Measurements from ENCODE around the gene TGM1.
"Not testable (repeated sequence)": the region's sequence is repeated elsewhere in the genome, so short reads cannot be mapped to it uniquely, and the experiment has no call there.

The TGM1 gene

GRCh38 chr14:24234095-24235005, 28.6 kb downstream of the TGM1 start:
- DNase-seq (ENCODE audit: extremely low read depth in 1 of 2, low read depth in 1 of 2), result no peak

GRCh38 chr14:24233538-24233866, 29.5 kb downstream of the TGM1 start:
- no peak for DNase-seq (ENCODE audit: extremely low read depth in 1 of 2, low read depth in 1 of 2)

GRCh38 chr14:24232645-24233537, 30.1 kb downstream of the TGM1 start, which contains the start of gene GMPR2:
TSS of gene GMPR2 (plus strand) at chr14:24232929. CDS start at chr14:24233254, 325 bp downstream.
- DNase-seq (ENCODE audit: extremely low read depth in 1 of 2, low read depth in 1 of 2), result no peak

DNA sequence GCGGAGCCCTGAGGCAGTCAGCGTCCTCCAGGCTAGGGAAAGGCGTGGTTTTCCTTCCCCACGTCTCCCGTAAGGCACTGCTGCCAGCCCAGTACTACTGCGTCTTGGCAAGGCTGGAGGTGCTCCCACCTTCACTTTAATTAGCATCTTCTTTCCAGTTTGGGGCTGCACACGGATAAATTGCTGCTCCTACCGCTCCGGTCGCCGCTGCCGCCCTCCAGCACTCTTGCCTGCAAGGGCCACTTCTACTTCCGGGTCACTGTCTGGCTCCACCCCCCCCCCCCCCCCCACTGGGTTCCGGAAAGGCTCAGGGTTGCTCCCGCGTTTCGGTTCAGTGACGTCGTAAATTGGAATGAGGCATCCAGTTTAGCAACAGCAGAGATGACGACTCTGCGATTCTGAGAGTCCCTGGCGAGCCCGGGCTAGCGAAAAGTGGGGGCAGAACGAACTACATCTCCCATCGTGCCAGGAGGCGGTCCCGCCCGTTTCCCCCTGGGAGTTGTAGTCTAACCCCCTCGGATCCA, 30.8 kb downstream of the TGM1 start, which contains the start of gene NEDD8:
Gene NEDD8 (minus strand): TSS at position 247 of the 524 bp plus-strand sequence. CDS start 100 bp downstream, at position 147.
- peak; percentile 78 to 92 for DNase-seq (ENCODE audit: extremely low read depth in 1 of 2, low read depth in 1 of 2)

- no peak for DNase-seq (ENCODE audit: extremely low read depth in 1 of 2, low read depth in 1 of 2)
Observed at GRCh38 chr14:24231263-24232120, 31.5 kb downstream of the TGM1 start.

GRCh38 chr14:24228902-24229301, 34.1 kb downstream of the TGM1 start:
- no peak for DNase-seq (ENCODE audit: extremely low read depth in 1 of 2, low read depth in 1 of 2)

GRCh38 chr14:24226473-24226872, 36.5 kb downstream of the TGM1 start:
- no peak for DNase-seq (ENCODE audit: extremely low read depth in 1 of 2, low read depth in 1 of 2)

DNA sequence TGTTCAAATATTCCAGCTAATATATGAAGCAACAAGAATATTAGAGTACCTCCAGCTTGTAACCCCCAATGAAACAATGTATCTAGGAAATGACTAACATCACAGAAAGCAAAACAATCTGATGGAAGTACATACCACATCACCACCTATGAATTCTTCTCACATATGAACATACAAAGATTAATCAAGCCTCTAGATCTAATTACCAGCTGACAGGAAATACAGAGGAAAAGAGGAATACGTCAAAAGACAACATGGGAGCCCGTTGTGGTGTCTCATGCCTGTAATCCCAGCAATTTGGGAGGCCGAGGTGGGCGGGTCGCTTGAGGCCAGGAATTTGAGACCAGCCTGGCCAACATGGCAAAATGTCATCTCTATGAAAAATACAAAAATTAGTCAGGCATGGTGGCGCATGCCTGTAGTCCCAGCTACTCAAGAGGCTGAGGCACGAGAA, 38.3 kb downstream of the TGM1 start:
- no peak for DNase-seq (ENCODE audit: extremely low read depth in 1 of 2, low read depth in 1 of 2)

GRCh38 chr14:24222987-24223386, 40.0 kb downstream of the TGM1 start:
- DNase-seq (ENCODE audit: extremely low read depth in 1 of 2, low read depth in 1 of 2), result not testable (repeated sequence)

DNA sequence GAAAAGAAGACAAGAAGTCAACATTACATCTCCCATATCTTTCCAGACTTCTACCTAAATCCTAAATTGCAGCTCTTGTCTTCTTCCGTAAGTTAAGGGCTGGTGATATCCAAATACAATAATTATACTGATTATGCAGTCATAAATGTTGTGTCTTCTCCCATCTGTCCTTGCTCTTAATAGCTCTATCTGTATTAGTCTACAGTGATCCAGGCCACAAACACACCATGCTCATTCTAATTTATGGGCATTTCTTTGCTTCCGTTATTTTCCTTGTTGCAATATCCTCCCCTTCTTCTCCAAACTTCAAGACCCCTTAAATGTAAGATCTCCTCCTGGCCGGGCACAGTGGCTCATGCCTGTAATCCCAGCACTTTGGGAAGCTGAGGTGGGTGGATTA, 43.5 kb downstream of the TGM1 start:
- DNase-seq (ENCODE audit: extremely low read depth in 1 of 2, low read depth in 1 of 2), result no peak

DNA sequence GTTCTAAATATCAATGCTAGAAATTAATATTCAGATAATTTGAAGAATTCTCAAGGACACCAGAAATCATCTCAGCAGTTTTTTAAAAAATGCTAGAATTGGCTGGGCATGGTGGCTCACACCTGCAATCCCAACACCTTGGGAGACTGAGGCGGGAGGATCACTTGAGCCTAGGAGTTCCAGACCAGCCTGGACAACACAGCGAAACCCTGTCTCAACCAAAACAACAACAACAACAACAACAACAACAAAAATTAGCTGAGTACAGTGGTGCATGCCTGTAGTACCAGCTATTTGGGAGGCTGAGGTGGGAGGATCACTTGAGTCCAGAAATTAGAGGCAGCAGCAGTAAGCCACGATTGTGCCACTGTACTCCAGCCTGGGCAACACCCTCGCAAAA, 43.9 kb downstream of the TGM1 start:
- DNase-seq (ENCODE audit: extremely low read depth in 1 of 2, low read depth in 1 of 2), result no peak

- DNase-seq (ENCODE audit: extremely low read depth in 1 of 2, low read depth in 1 of 2), result not testable (repeated sequence)
Observed at GRCh38 chr14:24216876-24217275, 46.1 kb downstream of the TGM1 start.

GRCh38 chr14:24216345-24216699, 46.7 kb downstream of the TGM1 start:
- no peak for DNase-seq (ENCODE audit: extremely low read depth in 1 of 2, low read depth in 1 of 2)

DNA sequence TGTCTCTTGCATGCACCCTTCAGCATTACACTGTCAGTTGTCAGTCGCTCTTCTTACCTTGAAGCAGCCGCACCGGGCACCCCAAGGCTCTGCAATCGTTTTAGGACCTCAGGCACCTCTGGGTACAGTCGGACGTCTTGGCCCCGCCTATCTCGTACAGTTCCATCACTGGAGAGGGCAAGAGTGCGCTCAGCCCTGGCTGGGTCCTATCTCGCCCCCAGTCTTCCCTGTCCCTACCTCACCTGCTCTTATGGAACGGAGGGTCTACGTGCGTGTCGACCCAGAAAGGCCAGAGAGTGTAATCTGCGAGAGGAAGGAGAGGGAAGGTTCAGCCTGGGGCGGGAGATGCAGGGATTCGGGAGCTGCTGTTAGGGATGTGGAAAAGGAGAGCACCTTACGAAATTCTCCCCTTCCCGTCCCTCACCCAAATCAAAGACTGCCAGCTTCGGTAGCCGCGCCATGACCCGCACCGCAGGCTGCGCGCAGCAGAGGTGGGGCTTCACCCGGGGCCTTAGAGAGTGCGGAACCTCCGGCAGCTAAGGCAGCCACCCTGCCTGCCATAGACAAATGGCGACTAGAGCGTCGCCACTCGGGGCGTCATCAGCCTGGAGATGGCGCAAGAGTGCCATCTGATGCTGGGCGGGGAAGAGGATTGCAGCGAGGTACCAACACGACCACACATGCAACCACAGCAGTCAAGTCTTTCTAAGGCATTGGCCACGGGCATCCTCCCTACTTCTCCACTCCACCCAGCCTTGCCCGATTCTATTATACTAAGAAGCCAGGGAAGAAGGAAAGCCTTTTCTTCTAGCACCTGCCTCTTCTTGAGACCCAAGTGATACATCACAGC, 47.3 kb downstream of the TGM1 start, which contains the start of gene MDP1:
Gene MDP1 (minus strand): TSS at position 572 of the 850 bp plus-strand sequence. CDS start 111 bp downstream, at position 461.
- peak; percentile 62 to 83 for DNase-seq (ENCODE audit: extremely low read depth in 1 of 2, low read depth in 1 of 2)

DNA sequence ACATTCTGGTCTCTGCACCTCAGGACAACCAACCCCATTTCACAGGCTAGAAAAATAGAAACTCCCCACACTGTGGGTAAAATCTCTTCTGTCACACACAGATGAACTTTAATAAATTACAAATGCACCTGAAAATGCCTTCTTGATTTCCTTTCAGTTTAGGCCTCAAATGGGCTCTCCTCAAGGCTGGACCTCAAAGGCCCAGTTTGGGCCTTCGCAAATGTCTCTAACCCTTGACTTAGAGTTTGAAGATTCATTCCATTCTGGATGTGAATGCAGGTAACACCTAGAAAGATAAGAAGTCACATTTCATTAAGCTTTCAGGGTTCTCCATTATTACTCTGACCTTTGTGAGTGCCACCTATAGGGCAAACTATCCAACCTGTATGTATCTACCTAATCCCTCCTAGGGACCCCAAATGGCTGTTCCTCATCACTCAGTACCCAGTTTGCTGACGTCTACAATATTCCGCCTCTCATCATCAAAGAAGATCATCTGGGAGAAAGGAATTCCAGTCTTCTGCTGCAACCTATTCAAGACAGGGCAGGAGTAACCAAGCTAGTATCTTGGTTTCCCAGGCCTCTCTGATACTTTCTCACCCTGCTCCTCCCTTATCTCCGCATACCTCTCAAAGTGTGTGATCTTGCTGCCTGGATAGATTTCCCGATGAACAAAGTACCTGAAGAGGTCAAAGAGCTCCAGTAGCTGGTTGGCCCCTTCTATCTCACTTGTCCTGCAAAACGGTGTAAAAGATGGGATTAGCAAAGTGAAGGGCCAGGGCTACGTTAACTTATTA, 48.9 kb downstream of the TGM1 start:
- no peak for DNase-seq (ENCODE audit: extremely low read depth in 1 of 2, low read depth in 1 of 2)

DNA sequence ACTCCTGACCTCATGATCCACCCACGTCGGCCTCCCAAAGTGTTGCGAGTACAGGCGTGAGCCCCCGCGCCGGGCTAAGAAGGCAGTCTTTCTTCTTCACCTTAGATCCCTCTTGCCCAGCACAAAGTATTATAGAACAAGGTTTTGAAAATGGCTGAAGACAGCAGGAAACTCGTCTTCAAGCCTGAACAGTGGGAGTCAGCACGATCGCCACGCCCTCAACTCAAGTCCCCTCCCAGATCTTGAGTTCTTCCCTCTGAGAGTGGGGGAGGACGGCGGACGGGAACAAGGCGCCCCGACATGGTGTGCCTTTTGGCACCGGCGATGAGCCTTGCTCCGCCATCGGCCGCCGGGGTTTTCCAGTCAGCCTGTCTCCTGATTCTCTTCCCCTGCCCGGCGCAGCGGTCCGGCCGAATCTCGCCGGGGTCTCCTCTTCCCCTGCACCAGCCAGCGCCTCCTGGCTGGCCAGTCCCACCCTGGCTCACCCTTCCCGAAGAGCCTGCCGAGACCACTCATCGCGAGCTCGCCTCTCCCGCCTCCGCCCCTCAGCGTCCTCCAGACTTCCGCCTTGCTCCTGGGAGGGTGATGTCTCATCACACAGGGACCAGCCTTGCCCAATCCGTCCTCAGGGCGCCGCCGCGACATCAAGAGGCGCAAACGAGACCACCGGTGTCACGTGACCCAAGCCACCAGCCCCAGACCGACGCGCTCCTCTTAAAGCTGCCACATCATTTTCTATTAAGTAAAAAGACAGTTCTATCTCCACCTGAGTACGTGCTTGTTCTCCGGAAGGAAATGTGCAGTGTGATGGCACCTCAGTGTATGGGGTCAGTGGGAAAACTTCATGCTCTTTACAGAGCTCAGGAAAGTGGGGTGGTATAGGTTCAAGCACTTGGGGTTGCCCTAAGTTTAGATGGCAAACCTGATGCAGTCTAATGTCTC, 49.8 kb downstream of the TGM1 start, which contains the start of gene CHMP4A:
Gene CHMP4A (minus strand): TSS at position 565 of the 942 bp plus-strand sequence. CDS start 49 bp downstream, at position 516.
- peak; percentile 88 to 98 for DNase-seq (ENCODE audit: extremely low read depth in 1 of 2, low read depth in 1 of 2)

DNA sequence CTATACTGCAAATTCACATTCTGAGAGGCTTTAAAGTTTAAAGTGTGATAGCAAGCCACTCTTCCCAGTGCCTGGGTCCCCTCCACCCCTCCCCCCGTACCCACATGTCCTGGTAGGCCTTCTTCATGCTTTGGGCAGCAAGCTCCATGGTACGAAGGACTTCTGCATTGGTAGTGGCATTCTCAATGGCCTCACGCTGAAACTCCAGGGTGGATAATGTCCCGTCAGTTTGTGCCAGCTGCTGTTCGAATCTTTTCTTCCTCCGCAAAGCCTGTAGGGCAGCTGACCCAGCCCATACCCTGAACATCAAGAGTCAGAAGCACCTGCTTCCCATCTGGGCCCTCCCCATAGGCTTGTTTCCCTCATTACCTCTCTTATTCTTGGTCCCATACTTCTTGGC, 51.7 kb downstream of the TGM1 start:
- DNase-seq (ENCODE audit: extremely low read depth in 1 of 2, low read depth in 1 of 2), result no peak

Data from stimulated activated CD8-positive, alpha-beta memory T cell treated with anti-CD3 and anti-CD28 coated beads, Interleukin-7, amount 100 ng/mL, for 48 hours (primary cell).